Stomach (tissue), 4 donors: ENCODE results near the gene XYLT1.

ENCODE experiments used
- EP300 ChIP-seq: sonication (generic); formaldehyde crosslinking; IDR thresholded peaks from one replicate; pipeline ENCODE4 v1.6.1; 2017; ENCODE audit warnings: antibody characterized with exemption
- POLR2A ChIP-seq, 4 donors: fragments of 450-650 bp; IDR thresholded peaks; one replicate each; pipeline ENCODE4 v1.6.1; 2016; ENCODE audit warnings: antibody characterized with exemption in 4 of 4, control low read depth in 2 of 4, mild to moderate bottlenecking in 1 of 4, moderate library complexity in 1 of 4
- POLR2AphosphoS5 ChIP-seq, 3 donors: sonication (generic); formaldehyde crosslinking; IDR thresholded peaks; one replicate each; pipeline ENCODE4 v1.6.1; 2016; ENCODE audit warnings: antibody characterized with exemption in 3 of 3
- TF ChIP-seq, protein P1 (sequence below), 7 experiments: fragments of 450-650 bp in 4 of 7; fragments of 200-600 bp in 3 of 7; sonication (generic) in 3 of 7; IDR thresholded peaks; one replicate each; pipeline ENCODE4 v1.5.1; 2016 to 2019; ENCODE audit warnings: antibody characterized with exemption in 7 of 7, control low read depth in 2 of 7, mild to moderate bottlenecking in 1 of 7

DNA sequence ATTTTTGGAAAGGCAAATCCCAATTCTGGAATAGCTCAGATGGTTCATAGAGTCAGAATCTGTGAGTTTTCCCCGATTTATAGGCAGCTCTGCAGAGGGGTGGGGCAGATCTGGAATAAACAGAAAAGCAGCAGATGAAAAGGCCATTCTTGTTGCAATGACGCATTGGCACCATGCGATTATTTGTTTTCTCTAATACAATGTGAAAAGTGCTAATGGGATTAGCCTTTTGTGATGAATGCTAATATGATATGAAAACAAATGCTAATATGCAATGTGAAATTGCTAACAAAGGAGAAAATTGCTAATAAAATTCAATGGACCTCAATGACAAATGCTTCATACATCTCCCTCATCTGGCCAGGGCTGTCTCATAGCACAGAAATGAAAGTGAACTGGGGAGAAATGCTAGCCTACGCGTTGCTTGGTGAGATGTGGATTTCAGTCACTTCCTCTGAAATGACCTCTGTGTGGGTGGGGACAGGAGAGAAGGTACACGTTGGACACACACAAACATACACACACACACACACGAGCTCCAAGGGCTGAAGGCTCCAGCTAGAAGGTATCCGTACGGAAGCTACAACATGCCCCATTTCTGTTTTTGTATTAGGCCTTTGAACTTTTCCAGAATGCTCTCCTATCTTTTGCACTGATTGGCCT is 394.5 kb downstream of the XYLT1 start:
- TF ChIP-seq, protein P1, sequence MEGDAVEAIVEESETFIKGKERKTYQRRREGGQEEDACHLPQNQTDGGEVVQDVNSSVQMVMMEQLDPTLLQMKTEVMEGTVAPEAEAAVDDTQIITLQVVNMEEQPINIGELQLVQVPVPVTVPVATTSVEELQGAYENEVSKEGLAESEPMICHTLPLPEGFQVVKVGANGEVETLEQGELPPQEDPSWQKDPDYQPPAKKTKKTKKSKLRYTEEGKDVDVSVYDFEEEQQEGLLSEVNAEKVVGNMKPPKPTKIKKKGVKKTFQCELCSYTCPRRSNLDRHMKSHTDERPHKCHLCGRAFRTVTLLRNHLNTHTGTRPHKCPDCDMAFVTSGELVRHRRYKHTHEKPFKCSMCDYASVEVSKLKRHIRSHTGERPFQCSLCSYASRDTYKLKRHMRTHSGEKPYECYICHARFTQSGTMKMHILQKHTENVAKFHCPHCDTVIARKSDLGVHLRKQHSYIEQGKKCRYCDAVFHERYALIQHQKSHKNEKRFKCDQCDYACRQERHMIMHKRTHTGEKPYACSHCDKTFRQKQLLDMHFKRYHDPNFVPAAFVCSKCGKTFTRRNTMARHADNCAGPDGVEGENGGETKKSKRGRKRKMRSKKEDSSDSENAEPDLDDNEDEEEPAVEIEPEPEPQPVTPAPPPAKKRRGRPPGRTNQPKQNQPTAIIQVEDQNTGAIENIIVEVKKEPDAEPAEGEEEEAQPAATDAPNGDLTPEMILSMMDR (IDR thresholded peaks at IDR 0.05) = no peak
- TF ChIP-seq POLR2A (IDR thresholded peaks at IDR 0.05) (no peak), EP300 (no peak), POLR2AphosphoS5 (IDR thresholded peaks at IDR 0.05) (no peak)
